ENCODE data around the gene SETD7. TPM values are rescaled to one million over a fixed set of nuclear protein-coding genes. Genes with fewer than 3 reads are reported as not detected.

SETD7 gene
- total and polyA plus RNA-seq, 2 donors (not counting 1 experiment from before 2014, with no cell fraction given) = 37.5 to 80.8 TPM

GRCh38 chr4:139540161-139540560, 15.9 kb downstream of the SETD7 start:
- H3K4me2 ChIP-seq (ENCODE audit: extremely low read depth, insufficient read depth, low read length) = no peak overlapping the region

GRCh38 chr4:139537292-139537691, 18.7 kb downstream of the SETD7 start:
- no peaks in the 10 kb centered on the region for H3K9me3 ChIP-seq (ENCODE audit: control insufficient read depth, insufficient read depth, low read depth, low read length)
- H3K4me1 ChIP-seq (ENCODE audit: control insufficient read depth, extremely low read depth, insufficient read depth, low read length) = no peaks in the 10 kb centered on the region
- H3K79me2 ChIP-seq (ENCODE audit: control insufficient read depth, insufficient read depth, low read length) = peaks cover 3% of the 10 kb centered on the region
- no peaks in the 10 kb centered on the region for H4K20me1 ChIP-seq (ENCODE audit: control insufficient read depth, extremely low read depth, insufficient read depth, low read length)
- no peaks in the 10 kb centered on the region for H3K27me3 ChIP-seq (ENCODE audit: control insufficient read depth, insufficient read depth, low read length)
- no peak for TF ChIP-seq CTCF (conservative IDR thresholded peaks at IDR 0.05 in 1 of 2, IDR thresholded peaks at IDR 0.05 in 1 of 2; ENCODE audit: low read depth in 1 of 2, low read length in 2 of 2)
- H3K27ac ChIP-seq (ENCODE audit: insufficient read depth, low read length) = no peak overlapping the region
- DNase-seq (ENCODE audit: low read depth in 2 of 2) = peak in 1 of 2 donors; percentile 37
- H2AFZ ChIP-seq (ENCODE audit: low read length) = no peak overlapping the region
- no peak overlapping the region for H3K4me3 ChIP-seq (replicated peaks in 1 of 4; ENCODE audit: control extremely low read depth in 1 of 4, insufficient read depth in 1 of 4, low read depth in 3 of 4, low read length in 4 of 4)
- no peak overlapping the region for H3K9ac ChIP-seq (ENCODE audit: insufficient read depth, low read length)
- no peak overlapping the region for H3K4me2 ChIP-seq (ENCODE audit: extremely low read depth, insufficient read depth, low read length)
- peaks cover 3% of the 10 kb centered on the region for H3K36me3 ChIP-seq (ENCODE audit: control insufficient read depth, insufficient read depth, low read length)

More at GRCh38 chr4:139540161-139540560, 15.9 kb downstream of the SETD7 start:
- Histone ChIP-seq H3K36me3 (ENCODE audit: control insufficient read depth, insufficient read depth, low read length) (peaks cover 2% of the 10 kb centered on the region), H3K9ac (ENCODE audit: insufficient read depth, low read length) (no peak overlapping the region), H3K27me3 (ENCODE audit: control insufficient read depth, insufficient read depth, low read length) (no peaks in the 10 kb centered on the region), H2AFZ (ENCODE audit: low read length) (no peak overlapping the region), H3K4me3 (replicated peaks in 1 of 4; ENCODE audit: control extremely low read depth in 1 of 4, insufficient read depth in 1 of 4, low read depth in 3 of 4, low read length in 4 of 4) (no peak overlapping the region), H3K9me3 (ENCODE audit: control insufficient read depth, insufficient read depth, low read depth, low read length) (no peaks in the 10 kb centered on the region), H4K20me1 (ENCODE audit: control insufficient read depth, extremely low read depth, insufficient read depth, low read length) (no peaks in the 10 kb centered on the region), H3K27ac (ENCODE audit: insufficient read depth, low read length) (no peak overlapping the region), H3K79me2 (ENCODE audit: control insufficient read depth, insufficient read depth, low read length) (peaks cover 3% of the 10 kb centered on the region), H3K4me1 (ENCODE audit: control insufficient read depth, extremely low read depth, insufficient read depth, low read length) (no peaks in the 10 kb centered on the region)
- peak in 1 of 2 donors; percentile 50 for DNase-seq (ENCODE audit: low read depth in 2 of 2)
- no peak for TF ChIP-seq CTCF (conservative IDR thresholded peaks at IDR 0.05 in 1 of 2, IDR thresholded peaks at IDR 0.05 in 1 of 2; ENCODE audit: low read depth in 1 of 2, low read length in 2 of 2)
- TF ChIP-seq EZH2 (IDR thresholded peaks at IDR 0.05; ENCODE audit: low read length, missing control alignments) = no peak

- H3K79me2 ChIP-seq (ENCODE audit: control insufficient read depth, insufficient read depth, low read length) = no peaks in the 10 kb centered on the region
- no peak overlapping the region for H3K4me3 ChIP-seq (replicated peaks in 1 of 4; ENCODE audit: control extremely low read depth in 1 of 4, insufficient read depth in 1 of 4, low read depth in 3 of 4, low read length in 4 of 4)
- no peak overlapping the region for H3K27ac ChIP-seq (ENCODE audit: insufficient read depth, low read length)
- no peak overlapping the region for H2AFZ ChIP-seq (ENCODE audit: low read length)
- H4K20me1 ChIP-seq (ENCODE audit: control insufficient read depth, extremely low read depth, insufficient read depth, low read length) = no peaks in the 10 kb centered on the region
- no peaks in the 10 kb centered on the region for H3K9me3 ChIP-seq (ENCODE audit: control insufficient read depth, insufficient read depth, low read depth, low read length)
- no peaks in the 10 kb centered on the region for H3K27me3 ChIP-seq (ENCODE audit: control insufficient read depth, insufficient read depth, low read length)
- peak in 1 of 2 donors; percentile 21 for DNase-seq (ENCODE audit: low read depth in 2 of 2)
- H3K36me3 ChIP-seq (ENCODE audit: control insufficient read depth, insufficient read depth, low read length) = peaks cover 5% of the 10 kb centered on the region
- H3K4me1 ChIP-seq (ENCODE audit: control insufficient read depth, extremely low read depth, insufficient read depth, low read length) = no peaks in the 10 kb centered on the region
- no peak for TF ChIP-seq EZH2 (IDR thresholded peaks at IDR 0.05; ENCODE audit: low read length, missing control alignments)
- no peak for TF ChIP-seq CTCF (conservative IDR thresholded peaks at IDR 0.05 in 1 of 2, IDR thresholded peaks at IDR 0.05 in 1 of 2; ENCODE audit: low read depth in 1 of 2, low read length in 2 of 2)
- no peak overlapping the region for H3K9ac ChIP-seq (ENCODE audit: insufficient read depth, low read length)
- no peak overlapping the region for H3K4me2 ChIP-seq (ENCODE audit: extremely low read depth, insufficient read depth, low read length)
Observed at GRCh38 chr4:139535871-139536234, 20.2 kb downstream of the SETD7 start.

Data from fibroblast of lung (primary cell).